GM18951 (cell line): ENCODE measurements around the gene PRCC.

ENCODE experiments used
- POLR2A ChIP-seq: IDR thresholded peaks from 4 replicates; pipeline ENCODE4 v1.6.1; 2011; ENCODE audit warnings: mild to moderate bottlenecking; ENCODE audit not compliant: insufficient read length, insufficient read depth; ENCODE audit errors: extremely low read depth
- in situ Hi-C: fragments of 300-500 bp; cut with MboI; formaldehyde crosslinking; loops from one replicate; pipeline ENCODE4 v1.12.0; 2022; ENCODE audit warnings: low sequenced_read_pairs, mixed read lengths, inconsistent platforms; ENCODE audit not compliant: unreplicated experiment

Gene PRCC

GRCh38 chr1:156740741-156741480 lies 26.4 kb upstream of the PRCC start, which contains the start of gene MRPL24:
MRPL24 (minus strand) TSS chr1:156741088; CDS start chr1:156738704, 2,384 bp downstream.
- TF ChIP-seq POLR2A = peak; percentile 73
- in situ Hi-C loops = no loop called here

DNA sequence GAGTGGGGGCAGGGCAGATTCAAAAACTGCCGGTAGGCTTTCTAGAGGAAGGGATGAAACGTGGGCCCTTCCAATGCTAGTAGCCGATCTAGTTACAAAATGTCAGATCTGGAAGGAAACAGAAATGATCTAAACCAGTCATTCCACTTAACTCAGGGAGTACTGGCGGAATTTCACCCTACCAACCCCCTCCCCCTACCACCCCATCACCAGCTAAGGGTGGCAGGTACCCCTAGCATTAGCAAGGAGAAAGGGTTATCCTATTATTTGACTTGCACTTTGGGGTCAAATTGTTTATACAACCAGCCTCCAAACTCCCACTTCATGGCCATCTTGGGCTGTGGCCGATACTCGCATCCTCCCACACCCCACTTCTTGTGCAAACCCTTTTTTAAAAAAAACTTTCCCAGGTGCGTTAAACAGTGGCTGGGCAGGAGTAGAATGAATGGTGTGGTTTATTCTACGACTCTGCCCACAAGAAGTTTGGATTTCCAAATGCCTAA lies 25.8 kb upstream of the PRCC start:
- in situ Hi-C loops = no loop called here

GRCh38 chr1:156742017-156742416 lies 25.3 kb upstream of the PRCC start:
- in situ Hi-C loops = no loop called here
- no peak for TF ChIP-seq POLR2A

More for the DNA sequence above, 25.8 kb upstream of the PRCC start:
- TF ChIP-seq POLR2A = no peak

GRCh38 chr1:156742801-156743200 lies 24.5 kb upstream of the PRCC start:
- TF ChIP-seq POLR2A = no peak
- in situ Hi-C loops = no loop called here

GRCh38 chr1:156743367-156744302 lies 23.7 kb upstream of the PRCC start:
- in situ Hi-C loops = no loop called here
- no peak for TF ChIP-seq POLR2A

DNA sequence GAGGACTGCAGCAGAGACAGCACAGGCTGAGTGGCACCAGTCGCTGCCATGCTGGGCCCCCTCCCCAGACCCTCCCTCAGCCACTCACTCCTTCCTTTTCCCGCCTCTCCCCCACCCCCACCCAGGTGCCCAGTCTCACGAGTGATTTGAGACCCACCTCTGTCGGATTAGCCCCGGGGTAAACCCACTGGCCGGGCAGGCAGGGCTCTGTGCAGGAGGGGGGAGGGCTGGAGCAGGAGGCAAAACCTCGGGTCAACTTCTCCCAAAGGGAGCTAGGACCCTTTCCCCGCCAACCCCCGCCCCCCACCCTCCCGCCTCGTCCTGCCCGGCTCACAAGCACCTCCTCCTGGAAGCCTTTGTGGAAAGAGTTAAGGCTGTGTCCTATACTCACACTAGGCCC lies 23.0 kb upstream of the PRCC start:
- in situ Hi-C loops = no loop called here
- TF ChIP-seq POLR2A = no peak

- TF ChIP-seq POLR2A = no peak
- in situ Hi-C loops = no loop called here
Measured at GRCh38 chr1:156744786-156745419, 22.4 kb upstream of the PRCC start.

- in situ Hi-C loops = no loop called here
- no peak for TF ChIP-seq POLR2A
Measured at GRCh38 chr1:156745881-156746280, 21.5 kb upstream of the PRCC start.

- in situ Hi-C loops = no loop called here
- no peak for TF ChIP-seq POLR2A
Measured at GRCh38 chr1:156746406-156746727, 21.0 kb upstream of the PRCC start.

DNA sequence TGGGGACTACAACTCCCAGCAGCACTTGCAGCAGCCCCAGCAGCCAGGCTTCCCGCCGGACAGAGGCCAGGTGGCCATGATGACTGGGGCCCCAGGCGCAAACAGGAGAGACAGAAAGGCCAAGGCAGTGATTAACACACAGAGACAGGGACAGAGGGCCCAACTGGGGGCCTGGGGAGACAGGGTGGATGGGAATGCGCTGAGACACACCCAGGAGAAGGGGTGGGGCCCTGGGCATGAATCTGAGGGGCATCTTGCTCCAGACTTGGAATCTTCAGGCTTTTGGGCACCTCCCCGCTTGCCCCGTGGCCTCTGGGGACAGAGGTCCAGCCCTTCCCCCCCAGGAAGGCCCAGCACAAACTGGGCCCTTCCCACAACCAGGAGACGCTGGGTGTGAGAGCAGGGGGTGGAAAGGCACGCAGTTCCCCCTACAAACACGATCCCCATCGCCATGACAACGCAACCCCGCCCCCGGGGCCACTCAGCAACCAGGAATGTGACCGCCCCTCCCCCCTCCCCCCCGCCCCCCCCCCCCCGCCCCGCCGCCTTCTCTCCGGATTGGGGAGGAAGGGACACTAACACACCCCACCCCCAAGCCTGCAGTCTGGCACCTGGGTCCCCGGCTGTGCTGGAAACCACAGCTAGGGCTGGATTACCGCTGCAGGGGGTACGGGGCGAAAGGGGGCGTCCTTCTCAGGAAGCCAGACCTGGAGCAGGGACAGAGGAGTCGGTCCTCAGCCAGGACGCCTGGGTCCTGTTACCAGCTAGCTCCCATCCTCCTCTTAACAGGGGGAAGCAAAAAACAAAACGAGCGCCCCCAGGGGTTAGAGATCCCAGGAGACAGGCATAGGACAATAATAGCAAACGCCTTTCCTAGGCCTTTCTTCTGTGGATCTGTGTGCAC lies 20.4 kb upstream of the PRCC start:
- in situ Hi-C loops = no loop called here
- TF ChIP-seq POLR2A = peak; percentile 7

- in situ Hi-C loops = no loop called here
Measured at GRCh38 chr1:156747742-156748669, 19.3 kb upstream of the PRCC start.

More at GRCh38 chr1:156747742-156748669, 19.3 kb upstream of the PRCC start:
- TF ChIP-seq POLR2A = no peak
